Testis (tissue), 3 donors: ENCODE data around the gene KLK7. TPM values are rescaled to one million over a fixed set of nuclear protein-coding genes. Genes with fewer than 3 reads are reported as not detected.

Experiments
- DNase-seq: peaks from one replicate; pipeline ENCODE4 v3.0.0-alpha.2; 2019
- H3K27ac ChIP-seq, 2 donors: fragments of 200-600 bp; sonication (generic); one replicate each; pipeline ENCODE4 v1.5.1; 2019
- H3K27me3 ChIP-seq: fragments of 200-600 bp; sonication (generic); one replicate; pipeline ENCODE4 v1.5.1; 2019
- H3K36me3 ChIP-seq: fragments of 200-600 bp; sonication (generic); one replicate; pipeline ENCODE4 v1.5.1; 2017; ENCODE audit warnings: low read depth; ENCODE audit errors: missing control alignments
- H3K4me1 ChIP-seq: fragments of 200-600 bp; sonication (generic); one replicate; pipeline ENCODE4 v1.5.1; 2019
- H3K4me3 ChIP-seq, 2 donors: fragments of 200-600 bp; sonication (generic); one replicate each; pipeline ENCODE4 v1.5.1; 2017 to 2019
- H3K9me3 ChIP-seq: fragments of 200-600 bp; sonication (generic); one replicate; pipeline ENCODE4 v1.5.1; 2017
- CTCF ChIP-seq, 3 experiments: fragments of 450-650 bp in 2 of 3; fragments of 200-600 bp in 1 of 3; sonication (generic) in 1 of 3; IDR thresholded peaks; one replicate each; pipeline ENCODE4 v1.5.1; 2016 to 2019; ENCODE audit warnings: antibody characterized with exemption in 3 of 3, mild to moderate bottlenecking in 2 of 3, moderate library complexity in 1 of 3
- POLR2A ChIP-seq: fragments of 450-650 bp; IDR thresholded peaks from one replicate; pipeline ENCODE4 v1.6.1; 2017; ENCODE audit warnings: antibody characterized with exemption, mild to moderate bottlenecking, moderate library complexity
- WGBS, 2 donors: methylation state at CpG; one replicate each; pipeline ENCODE4 v1.1.5; 2018; 5-methylcytosine and 5-hydroxymethylcytosine counted together
- intact Hi-C: fragments of 100-400 bp; cut with DNase I; formaldehyde crosslinking; loops from one replicate; pipeline ENCODE4 v1.15.1; 2023; ENCODE audit warnings: low total_unique reads
- polyA plus RNA-seq: library from polyadenylated mRNA; stranded (reverse); fragments of 350-450 nt; fragmentation: Illumina TruSeq; extraction: RNeasy Lipid Tissue Mini Kit (QIAGEN cat#74804); gene quantifications from one replicate; pipeline ENCODE4 v1.2.3, GENCODE V29; 2014; ENCODE audit warnings: low read depth, low replicate concordance; ENCODE audit not compliant: insufficient read depth
- total RNA-seq, 2 donors: library from RNA; depleted of rRNA; stranded (reverse); fragments of >200 nt; gene quantifications; one replicate each; pipeline ENCODE4 v1.2.3, GENCODE V29; 2016

Gene KLK7
- total and polyA plus RNA-seq, 3 donors from 2014 or later, result 0.45 to 0.93 (median 0.71) TPM

DNA sequence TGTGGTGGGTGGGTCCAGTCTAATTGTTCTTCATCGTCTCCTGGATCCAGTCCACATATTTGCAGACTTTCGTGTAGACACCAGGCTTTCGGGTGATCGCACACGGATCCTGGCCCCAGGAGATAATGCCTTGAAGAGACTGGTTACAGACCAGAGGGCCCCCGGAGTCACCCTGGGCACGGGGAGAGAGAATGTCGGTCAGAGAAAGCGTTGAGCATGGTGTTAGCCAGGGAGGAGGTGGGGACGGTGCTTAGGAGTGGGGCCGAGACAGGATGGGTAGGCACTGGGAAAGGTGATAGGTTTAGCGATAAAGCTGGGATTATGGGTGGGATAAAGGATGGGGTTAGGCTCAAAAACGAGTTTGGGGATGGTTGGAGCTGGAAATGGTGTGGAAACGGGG is 38.8 kb upstream of the KLK7 start:
- intact Hi-C loops, result loop anchor here (10.0 kb wide), 1 partner anchor 62 kb away; the partner anchor contains the start of gene KLK14
- H3K27ac ChIP-seq, result no peak overlapping the region
- no peak for TF ChIP-seq CTCF (IDR thresholded peaks at IDR 0.05)
- TF ChIP-seq POLR2A, result no peak
- H3K27me3 ChIP-seq, result no peaks in the 10 kb centered on the region
- H3K4me3 ChIP-seq, result no peak overlapping the region
- 82 to 84% methylated on average over 14 of the region's 14 CpGs for WGBS, 2 donors
- H3K9me3 ChIP-seq, result no peaks in the 10 kb centered on the region
- peaks cover 44% of the 10 kb centered on the region for H3K4me1 ChIP-seq
- no peak for DNase-seq
- H3K36me3 ChIP-seq, result no peaks in the 10 kb centered on the region

- no peaks in the 10 kb centered on the region for H3K27me3 ChIP-seq
- H3K4me1 ChIP-seq, result peaks cover 30% of the 10 kb centered on the region
- no peak overlapping the region for H3K4me3 ChIP-seq
- H3K9me3 ChIP-seq, result no peaks in the 10 kb centered on the region
- TF ChIP-seq CTCF (IDR thresholded peaks at IDR 0.05) (peak; percentile 65 to 86 (median 72)), POLR2A (no peak)
- peak; percentile 79 for DNase-seq
- WGBS, 2 donors, result 21 to 33% methylated on average over 7 of the region's 7 CpGs
- H3K36me3 ChIP-seq, result no peaks in the 10 kb centered on the region
- H3K27ac ChIP-seq, result peak overlapping the region; percentile 60 to 85
- intact Hi-C loops, result loop anchor here (10.0 kb wide), 1 partner anchor 64 kb away; the partner anchor contains the start of gene KLK14
Measured at GRCh38 chr19:51020988-51021651, 37.4 kb upstream of the KLK7 start.

DNA sequence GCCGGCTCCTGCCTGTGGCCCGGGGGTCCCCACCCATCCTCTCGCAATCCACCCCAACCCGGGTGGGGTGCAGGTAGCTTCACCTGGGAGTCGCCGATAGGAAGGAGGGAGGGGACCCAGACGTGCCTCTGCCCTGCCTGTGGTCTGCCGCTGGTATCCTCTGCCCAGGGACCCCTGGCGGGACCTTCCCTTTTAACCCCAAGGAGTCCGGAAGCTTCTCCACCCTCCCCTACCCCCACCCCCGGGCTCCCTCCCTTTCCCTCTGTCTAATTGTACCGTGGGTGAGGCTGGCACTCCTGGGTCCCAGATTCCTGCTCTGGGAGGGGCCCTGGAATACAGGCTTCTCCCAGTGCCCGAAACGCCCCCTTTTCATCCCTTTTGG is 35.8 kb upstream of the KLK7 start, which contains the start of gene KLK10:
KLK10 (minus strand) TSS at position 166 of the 382 bp plus-strand sequence. CDS start 579 bp downstream, outside the sequence.
- intact Hi-C loops, result no loop called here
- no peaks in the 10 kb centered on the region for H3K9me3 ChIP-seq
- peak within 1 kb of the TSS; percentile 60 to 85 for H3K27ac ChIP-seq
- peaks cover 21% of the 10 kb centered on the region for H3K4me1 ChIP-seq
- no peaks in the 10 kb centered on the region for H3K36me3 ChIP-seq
- TF ChIP-seq POLR2A, result no peak
- TF ChIP-seq CTCF (IDR thresholded peaks at IDR 0.05), result no peak
- peak within 1 kb of the TSS; percentile 46 to 64 for H3K4me3 ChIP-seq
- 4 to 5% methylated on average over 10 to 14 of the region's 14 CpGs for WGBS, 2 donors
- DNase-seq, result no peak
- H3K27me3 ChIP-seq, result no peaks in the 10 kb centered on the region

GRCh38 chr19:51018745-51019543 is 35.2 kb upstream of the KLK7 start:
- peak; percentile 65 for DNase-seq
- no peaks in the 10 kb centered on the region for H3K27me3 ChIP-seq
- 1 to 2% methylated on average over 21 to 66 of the region's 68 CpGs for WGBS, 2 donors
- peaks cover 21% of the 10 kb centered on the region for H3K4me1 ChIP-seq
- no peak for TF ChIP-seq CTCF (IDR thresholded peaks at IDR 0.05)
- no peaks in the 10 kb centered on the region for H3K36me3 ChIP-seq
- H3K27ac ChIP-seq, result peak overlapping the region; percentile 60 to 85
- H3K4me3 ChIP-seq, result peak overlapping the region; percentile 46 to 64
- intact Hi-C loops, result no loop called here
- H3K9me3 ChIP-seq, result no peaks in the 10 kb centered on the region
